Measurements from ENCODE around the gene ST6GAL2. TPM values are rescaled to one million over a fixed set of nuclear protein-coding genes. Genes with fewer than 3 reads are reported as not detected.

ST6GAL2 gene
- polyA plus RNA-seq (2014; cell fraction: cytosol; rRNA removed): 18.7 and 22.5 TPM in 2 replicates
- polyA plus RNA-seq (2014; cell fraction: nucleus; rRNA removed): 15.9 and 21.2 TPM in 2 replicates

GRCh38 chr2:106885971-106886915 is at the start of gene ST6GAL2:
Gene ST6GAL2, minus strand, starts transcription at chr2:106886167. Its CDS starts 42,190 bp downstream, at chr2:106843977.
- peak; percentile 66 for DNase-seq (ENCODE audit: low spot score)

- DNase-seq (ENCODE audit: low spot score): no peak
Measured at GRCh38 chr2:106932644-106933043, 46.7 kb upstream of the ST6GAL2 start.

- no peak for DNase-seq (ENCODE audit: low spot score)
Measured at GRCh38 chr2:106931717-106932335, 45.9 kb upstream of the ST6GAL2 start.

GRCh38 chr2:106921451-106921850 is 35.5 kb upstream of the ST6GAL2 start:
- DNase-seq (ENCODE audit: low spot score): no peak

- no peak for DNase-seq (ENCODE audit: low spot score)
Measured at GRCh38 chr2:106919012-106919411, 33.0 kb upstream of the ST6GAL2 start.

- no peak for DNase-seq (ENCODE audit: low spot score)
Measured at GRCh38 chr2:106904242-106904641, 18.3 kb upstream of the ST6GAL2 start.

GRCh38 chr2:106899786-106900530 is 14.0 kb upstream of the ST6GAL2 start:
- DNase-seq (ENCODE audit: low spot score): no peak

GRCh38 chr2:106894545-106894944 is 8.6 kb upstream of the ST6GAL2 start:
- DNase-seq (ENCODE audit: low spot score): no peak

GRCh38 chr2:106892048-106892447 is 6.1 kb upstream of the ST6GAL2 start:
- no peak for DNase-seq (ENCODE audit: low spot score)

- no peak for DNase-seq (ENCODE audit: low spot score)
Measured at GRCh38 chr2:106890606-106891005, 4.6 kb upstream of the ST6GAL2 start.

- peak; percentile 71 for DNase-seq (ENCODE audit: low spot score)
Measured at GRCh38 chr2:106886916-106887758, 1.2 kb upstream of the ST6GAL2 start.

GRCh38 chr2:106885329-106885728 is 638 bp downstream of the ST6GAL2 start:
- peak; percentile 29 for DNase-seq (ENCODE audit: low spot score)

GRCh38 chr2:106882673-106883072 is 3.3 kb downstream of the ST6GAL2 start:
- DNase-seq (ENCODE audit: low spot score): peak; percentile 32

- no peak for DNase-seq (ENCODE audit: low spot score)
Measured at GRCh38 chr2:106878206-106878605, 7.8 kb downstream of the ST6GAL2 start.

- no peak for DNase-seq (ENCODE audit: low spot score)
Measured at GRCh38 chr2:106876699-106877098, 9.3 kb downstream of the ST6GAL2 start.

GRCh38 chr2:106869512-106870275 is 16.3 kb downstream of the ST6GAL2 start:
- no peak for DNase-seq (ENCODE audit: low spot score)

- no peak for DNase-seq (ENCODE audit: low spot score)
Measured at GRCh38 chr2:106868275-106868674, 17.7 kb downstream of the ST6GAL2 start.

GRCh38 chr2:106867196-106867953 is 18.6 kb downstream of the ST6GAL2 start:
- DNase-seq (ENCODE audit: low spot score): no peak

- no peak for DNase-seq (ENCODE audit: low spot score)
Measured at GRCh38 chr2:106866641-106867040, 19.3 kb downstream of the ST6GAL2 start.

All from SK-N-DZ (cell line).